ENCODE results near the gene EID2B.

DNA sequence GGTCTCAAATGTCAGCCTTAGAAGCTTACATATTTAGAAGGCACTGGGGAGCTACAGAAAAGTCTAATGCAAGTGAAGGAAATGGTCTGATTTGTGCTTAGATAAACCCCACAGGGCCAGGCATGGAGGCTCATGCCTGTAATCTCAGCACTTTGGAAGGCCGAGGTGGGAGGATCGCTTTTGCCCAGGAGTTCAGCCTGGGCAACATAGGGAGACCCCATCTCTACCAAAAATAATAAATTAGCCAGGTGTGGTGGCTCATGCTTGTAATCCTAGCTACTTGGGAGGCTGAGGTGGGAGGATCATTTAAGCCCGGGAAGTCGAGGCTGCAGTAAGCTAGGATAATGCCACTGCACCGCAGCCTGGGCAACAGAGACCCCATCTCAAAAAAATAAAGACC, 36.6 kb downstream of the EID2B start:
- TF ChIP-seq CTCF (IDR thresholded peaks at IDR 0.05) (no peak), POLR2A (IDR thresholded peaks at IDR 0.05) (no peak)

All from ovary (tissue), 3 donors.